Glutamatergic neuron (in vitro differentiated cells): ENCODE results near the gene FSTL5. TPM values are rescaled to one million over a fixed set of nuclear protein-coding genes. Genes with fewer than 3 reads are reported as not detected.

ENCODE experiments used
- DNase-seq: peaks from one replicate; pipeline ENCODE4 v3.0.0; 2022
- H3K27ac Mint-ChIP-seq: one replicate; pipeline ENCODE4 v1.8.0; 2020; ENCODE audit warnings: mild to moderate bottlenecking, mixed read lengths, inconsistent platforms; ENCODE audit not compliant: unreplicated experiment
- H3K27me3 Mint-ChIP-seq: one replicate; pipeline ENCODE4 v1.8.0; 2020; ENCODE audit warnings: mild to moderate bottlenecking, moderate library complexity, mixed read lengths, inconsistent platforms; ENCODE audit not compliant: unreplicated experiment
- H3K36me3 Mint-ChIP-seq: one replicate; pipeline ENCODE4 v1.8.0; 2020; ENCODE audit warnings: mild to moderate bottlenecking, mixed read lengths, inconsistent platforms; ENCODE audit not compliant: unreplicated experiment
- H3K4me1 Mint-ChIP-seq: one replicate; pipeline ENCODE4 v1.8.0; 2020; ENCODE audit warnings: mild to moderate bottlenecking, low read depth, mixed read lengths, inconsistent platforms; ENCODE audit not compliant: unreplicated experiment
- H3K4me3 Mint-ChIP-seq: one replicate; pipeline ENCODE4 v1.8.0; 2020; ENCODE audit warnings: mild to moderate bottlenecking, mixed read lengths, inconsistent platforms; ENCODE audit not compliant: unreplicated experiment
- H3K9me3 Mint-ChIP-seq: one replicate; pipeline ENCODE4 v1.8.0; 2020; ENCODE audit warnings: mild to moderate bottlenecking, moderate library complexity, mixed read lengths, inconsistent platforms; ENCODE audit not compliant: unreplicated experiment
- total RNA-seq: library from RNA; stranded (reverse); fragmentation: NEBNext Ultra II Directional; extraction: Animal tissue kit (Norgen Biotek cat#: 25700); gene quantifications from one replicate; pipeline ENCODE4 v1.2.1, GENCODE V29; 2021; ENCODE audit not compliant: unreplicated experiment
- TF ChIP-seq, protein P1 (sequence below): fragments of 200-600 bp; sonication (generic); IDR thresholded peaks from one replicate; pipeline ENCODE4 v1.5.0; 2021; ENCODE audit not compliant: partially characterized antibody, unreplicated experiment

Gene FSTL5
- total RNA-seq, 1 donor from 2014 or later = 9.2 TPM

DNA sequence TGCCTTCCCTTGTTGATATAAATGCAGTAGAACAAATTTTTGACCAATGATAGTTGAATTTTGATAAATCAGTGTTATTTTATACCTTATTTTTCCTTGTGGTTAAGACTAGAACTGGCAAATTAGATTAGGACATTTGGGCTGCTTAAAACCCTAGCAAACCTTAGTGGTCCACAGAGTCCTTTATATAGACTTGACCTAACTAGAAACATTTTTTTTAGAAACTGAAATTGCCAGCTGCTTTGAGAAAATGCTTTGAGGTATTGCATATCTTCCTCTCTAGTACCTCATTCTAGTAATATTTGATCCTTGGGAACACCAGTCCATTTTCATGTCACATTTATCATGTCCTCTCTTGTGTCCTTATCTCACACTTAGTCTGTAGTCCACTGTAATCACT is 580.3 kb downstream of the FSTL5 start:
- no peak for DNase-seq
- Mint-ChIP-seq H3K4me1 (no peaks in the 10 kb centered on the region), H3K36me3 (no peaks in the 10 kb centered on the region)

DNA sequence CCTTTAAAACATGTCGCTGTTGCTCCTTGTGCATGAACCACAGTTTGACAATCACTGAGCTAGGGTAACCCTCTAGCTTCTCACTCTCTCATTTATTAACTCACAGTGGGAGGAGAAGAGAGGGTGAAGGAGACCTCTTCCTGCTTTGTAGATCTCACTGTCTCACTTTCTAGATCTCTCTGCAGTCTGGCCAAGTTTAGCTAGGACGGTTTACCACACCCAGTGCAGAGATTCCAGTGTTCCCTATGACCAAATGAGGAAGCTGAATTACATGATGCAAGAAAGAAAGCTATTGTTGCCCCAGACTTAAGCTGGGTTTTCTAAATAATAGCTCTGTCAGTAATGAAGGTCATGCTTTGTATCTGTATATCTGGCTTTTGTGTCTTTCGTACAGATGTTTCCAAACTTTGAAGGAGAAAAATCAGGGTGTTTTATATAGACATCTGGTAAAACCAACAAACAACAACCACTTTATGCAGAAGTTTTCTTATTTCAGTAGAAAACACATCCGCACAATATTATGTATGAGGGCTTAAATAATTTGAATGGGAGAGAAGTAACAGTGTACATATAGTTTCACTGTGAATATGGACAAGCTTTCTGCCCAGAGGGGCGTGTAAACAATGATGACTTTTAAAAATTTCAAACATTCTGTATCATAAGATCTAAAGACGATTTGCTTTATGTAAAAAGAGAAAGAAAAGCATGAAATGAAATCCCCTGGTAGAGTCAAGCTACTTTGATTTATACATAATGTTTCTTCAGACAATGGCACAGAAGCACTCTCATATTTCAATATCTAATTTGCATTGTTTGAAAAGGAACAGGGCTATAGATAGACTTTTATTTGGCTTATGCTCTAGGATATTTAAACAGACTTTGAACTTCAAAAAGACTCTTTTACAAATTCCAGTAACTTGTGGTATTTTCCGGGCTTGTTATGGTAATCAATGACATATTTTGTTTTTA is 582.3 kb downstream of the FSTL5 start:
- no peak for DNase-seq
- no peaks in the 10 kb centered on the region for H3K36me3 Mint-ChIP-seq
- H3K27me3 Mint-ChIP-seq = peaks cover 2% of the 10 kb centered on the region
- no peak overlapping the region for H3K27ac Mint-ChIP-seq
- no peak overlapping the region for H3K4me3 Mint-ChIP-seq
- TF ChIP-seq, protein P1, sequence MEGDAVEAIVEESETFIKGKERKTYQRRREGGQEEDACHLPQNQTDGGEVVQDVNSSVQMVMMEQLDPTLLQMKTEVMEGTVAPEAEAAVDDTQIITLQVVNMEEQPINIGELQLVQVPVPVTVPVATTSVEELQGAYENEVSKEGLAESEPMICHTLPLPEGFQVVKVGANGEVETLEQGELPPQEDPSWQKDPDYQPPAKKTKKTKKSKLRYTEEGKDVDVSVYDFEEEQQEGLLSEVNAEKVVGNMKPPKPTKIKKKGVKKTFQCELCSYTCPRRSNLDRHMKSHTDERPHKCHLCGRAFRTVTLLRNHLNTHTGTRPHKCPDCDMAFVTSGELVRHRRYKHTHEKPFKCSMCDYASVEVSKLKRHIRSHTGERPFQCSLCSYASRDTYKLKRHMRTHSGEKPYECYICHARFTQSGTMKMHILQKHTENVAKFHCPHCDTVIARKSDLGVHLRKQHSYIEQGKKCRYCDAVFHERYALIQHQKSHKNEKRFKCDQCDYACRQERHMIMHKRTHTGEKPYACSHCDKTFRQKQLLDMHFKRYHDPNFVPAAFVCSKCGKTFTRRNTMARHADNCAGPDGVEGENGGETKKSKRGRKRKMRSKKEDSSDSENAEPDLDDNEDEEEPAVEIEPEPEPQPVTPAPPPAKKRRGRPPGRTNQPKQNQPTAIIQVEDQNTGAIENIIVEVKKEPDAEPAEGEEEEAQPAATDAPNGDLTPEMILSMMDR = no peak
- no peaks in the 10 kb centered on the region for H3K9me3 Mint-ChIP-seq
- peaks cover 1% of the 10 kb centered on the region for H3K4me1 Mint-ChIP-seq

More for the DNA sequence above, 580.3 kb downstream of the FSTL5 start:
- no peak overlapping the region for H3K27ac Mint-ChIP-seq
- no peaks in the 10 kb centered on the region for H3K9me3 Mint-ChIP-seq
- no peaks in the 10 kb centered on the region for H3K27me3 Mint-ChIP-seq
- H3K4me3 Mint-ChIP-seq = no peak overlapping the region
- TF ChIP-seq, protein P1 = no peak

DNA sequence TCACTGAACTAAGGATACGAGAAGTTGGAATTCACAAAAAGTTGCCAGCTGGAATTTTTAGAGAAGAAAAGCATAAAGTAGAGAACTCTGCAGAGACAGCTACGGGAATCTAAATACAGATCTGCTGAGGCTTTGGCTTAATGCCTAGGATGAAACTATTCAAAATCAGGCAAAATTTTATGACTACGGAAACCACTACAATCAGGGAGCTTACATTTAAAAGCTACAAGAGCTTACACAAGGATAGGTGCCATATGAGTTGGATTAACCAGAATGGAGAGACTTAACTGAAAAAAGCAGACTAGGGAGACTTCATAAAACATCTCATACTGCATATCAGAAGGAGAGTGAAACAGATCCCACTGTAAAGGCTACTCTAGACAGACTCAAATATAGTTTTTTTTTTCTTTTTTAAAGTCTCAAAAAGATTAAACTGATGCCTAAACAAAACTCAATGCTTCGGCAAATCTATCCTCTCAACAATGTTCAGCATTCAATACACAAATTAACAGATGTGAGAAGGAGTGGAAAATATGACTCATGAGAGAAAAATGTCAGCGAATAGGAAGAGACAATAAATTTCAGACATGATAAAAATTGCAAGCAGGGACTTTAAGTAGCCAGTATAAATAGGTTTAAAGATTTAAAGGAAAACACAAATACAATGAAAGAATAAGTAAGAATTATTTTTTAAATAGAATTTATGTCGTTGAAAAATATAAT is 586.1 kb downstream of the FSTL5 start:
- H3K36me3 Mint-ChIP-seq = no peaks in the 10 kb centered on the region
- no peak for DNase-seq

DNA sequence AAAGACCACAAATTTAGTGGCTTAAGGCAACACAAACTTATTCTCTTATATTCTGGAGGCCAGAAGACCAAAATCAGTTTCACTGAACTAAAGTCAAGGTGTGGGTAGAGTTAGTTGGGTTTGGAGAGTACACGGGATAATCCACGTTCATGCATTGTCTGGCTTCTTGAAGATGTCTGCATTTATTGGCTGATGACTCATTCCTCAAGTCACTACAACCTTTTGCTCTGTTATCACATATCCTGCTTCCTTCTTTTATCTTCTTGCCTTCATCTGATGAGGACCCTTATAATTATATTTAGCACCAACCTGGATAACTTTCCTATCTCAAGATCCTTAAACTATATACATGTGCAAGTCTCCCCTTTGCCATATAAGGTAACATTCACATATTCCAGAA is 590.0 kb downstream of the FSTL5 start:
- H3K36me3 Mint-ChIP-seq = no peaks in the 10 kb centered on the region
- TF ChIP-seq, protein P1 = no peak
- H3K9me3 Mint-ChIP-seq = peaks cover 2% of the 10 kb centered on the region
- peaks cover 1% of the 10 kb centered on the region for H3K4me1 Mint-ChIP-seq
- H3K4me3 Mint-ChIP-seq = no peak overlapping the region
- DNase-seq = no peak
- no peak overlapping the region for H3K27ac Mint-ChIP-seq
- H3K27me3 Mint-ChIP-seq = peaks cover 5% of the 10 kb centered on the region

More for the DNA sequence above, 586.1 kb downstream of the FSTL5 start:
- Mint-ChIP-seq H3K4me3 (no peak overlapping the region), H3K27ac (no peak overlapping the region), H3K4me1 (peaks cover 1% of the 10 kb centered on the region), H3K27me3 (peaks cover 5% of the 10 kb centered on the region), H3K9me3 (peaks cover 2% of the 10 kb centered on the region)
- TF ChIP-seq, protein P1 = no peak
